ENCODE data around the gene ARHGAP30. TPM values are rescaled to one million over a fixed set of nuclear protein-coding genes. Genes with fewer than 3 reads are reported as not detected.
A peak's percentile ranks its signal among the peaks of the same experiment; 100 is the strongest.
"Not testable (repeated sequence)": the region's sequence is repeated elsewhere in the genome, so short reads cannot be mapped to it uniquely, and the experiment has no call there.

The ARHGAP30 gene
- polyA plus RNA-seq = 5.7 TPM
- long read RNA-seq, donor 1 = 0 reads
- long read RNA-seq, donor 2 = 0 reads
- long read RNA-seq, donor 3 = 0 reads
- long read RNA-seq, donor 4 = 0 reads
- long read RNA-seq, donor 5, full-length matches to known transcripts = 2 of 2 reads
- long read RNA-seq, donor 5, partial matches to known transcripts = 0 of 2 reads
- long read RNA-seq, donor 5, other reads (novel, unspliced or antisense) = 0 of 2 reads
- long read RNA-seq, donor 6, full-length matches to known transcripts = 2 of 41 reads
- long read RNA-seq, donor 6, partial matches to known transcripts = 39 of 41 reads
- long read RNA-seq, donor 6, other reads (novel, unspliced or antisense) = 0 of 41 reads
- long read RNA-seq, donor 7, partial matches to known transcripts = 6 of 6 reads
- long read RNA-seq, donor 7, other reads (novel, unspliced or antisense) = 0 of 6 reads
- long read RNA-seq, donor 8 = 0 reads
- long read RNA-seq, donor 9 = 0 reads
- long read RNA-seq, donor 10 = 0 reads
- long read RNA-seq, donor 11, full-length matches to known transcripts = 1 of 1 reads
- long read RNA-seq, donor 11, partial matches to known transcripts = 0 of 1 reads
- long read RNA-seq, donor 11, other reads (novel, unspliced or antisense) = 0 of 1 reads

DNA sequence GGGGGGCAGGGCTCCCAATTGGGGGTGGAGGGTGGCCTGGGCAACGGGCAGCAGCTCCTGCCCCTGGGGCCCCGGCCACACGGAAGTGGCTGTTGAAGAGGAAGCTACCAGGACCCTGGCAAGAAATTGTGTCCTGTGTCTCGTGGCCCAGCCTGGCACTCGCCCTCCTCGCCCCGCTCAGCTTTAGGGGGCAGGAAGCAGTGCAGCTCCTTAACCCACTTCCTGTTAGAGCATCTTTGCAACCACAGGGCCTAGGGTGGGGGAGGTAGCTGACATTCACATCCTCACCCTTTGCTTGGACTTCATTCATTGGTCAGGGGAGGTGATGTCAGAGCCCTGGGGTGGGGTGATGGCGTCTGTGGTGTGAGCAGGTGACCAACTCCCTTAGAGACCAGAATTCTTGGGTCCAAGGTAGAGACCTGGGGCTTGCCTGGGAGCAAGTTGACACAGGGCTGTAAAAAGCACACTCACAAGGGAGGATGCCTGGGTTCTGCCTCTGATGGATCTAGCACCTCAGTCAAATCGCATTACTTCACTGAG is at the start of gene ARHGAP30:
ARHGAP30 (minus strand) TSS at position 161 of the 540 bp plus-strand sequence. CDS start 267 bp downstream, outside the sequence.
- WGBS (ENCODE audit: insufficient coverage, low lambda C conversion rate) = no CpG with 5 or more reads among the region's 9 CpGs
- Histone ChIP-seq H3K27ac (ENCODE audit: low read length) (no peak within 1 kb of the TSS), H3K4me1 (ENCODE audit: control insufficient read depth, insufficient read depth, low read length) (no peaks in the 10 kb centered on the region), H3K4me3 (ENCODE audit: low read length) (peak within 1 kb of the TSS; percentile 23), H3K27me3 (ENCODE audit: control insufficient read depth, insufficient read depth, low read length) (no peaks in the 10 kb centered on the region), H3K9me3 (ENCODE audit: control insufficient read depth, low read depth, low read length) (no peaks in the 10 kb centered on the region), H3K36me3 (ENCODE audit: control insufficient read depth, insufficient read depth, low read length) (no peaks in the 10 kb centered on the region)
- DNase-seq = peak in 1 of 2 donors; percentile 28

- H3K36me3 ChIP-seq (ENCODE audit: control insufficient read depth, insufficient read depth, low read length) = peaks cover 35% of the 10 kb centered on the region
- H3K4me3 ChIP-seq (ENCODE audit: low read length) = peak within 1 kb of the TSS; percentile 93
- WGBS (ENCODE audit: insufficient coverage, low lambda C conversion rate) = no CpG with 5 or more reads among the region's 58 CpGs
- H3K9me3 ChIP-seq (ENCODE audit: control insufficient read depth, low read depth, low read length) = no peaks in the 10 kb centered on the region
- DNase-seq = peak; percentile 91 to 95
- H3K27ac ChIP-seq (ENCODE audit: low read length) = peak within 1 kb of the TSS; percentile 98
- H3K27me3 ChIP-seq (ENCODE audit: control insufficient read depth, insufficient read depth, low read length) = no peaks in the 10 kb centered on the region
- peaks cover 35% of the 10 kb centered on the region for H3K4me1 ChIP-seq (ENCODE audit: control insufficient read depth, insufficient read depth, low read length)
These were observed 48.3 kb upstream of the ARHGAP30 start, which contains the start of the genes NIT1 and PFDN2 for GRCh38 chr1:161117759-161118581. TSS of gene NIT1 (plus strand) at chr1:161118105. CDS start at chr1:161118177, 72 bp downstream. TSS of gene PFDN2 (minus strand) at chr1:161118037. CDS start at chr1:161118026, 11 bp downstream.

DNA sequence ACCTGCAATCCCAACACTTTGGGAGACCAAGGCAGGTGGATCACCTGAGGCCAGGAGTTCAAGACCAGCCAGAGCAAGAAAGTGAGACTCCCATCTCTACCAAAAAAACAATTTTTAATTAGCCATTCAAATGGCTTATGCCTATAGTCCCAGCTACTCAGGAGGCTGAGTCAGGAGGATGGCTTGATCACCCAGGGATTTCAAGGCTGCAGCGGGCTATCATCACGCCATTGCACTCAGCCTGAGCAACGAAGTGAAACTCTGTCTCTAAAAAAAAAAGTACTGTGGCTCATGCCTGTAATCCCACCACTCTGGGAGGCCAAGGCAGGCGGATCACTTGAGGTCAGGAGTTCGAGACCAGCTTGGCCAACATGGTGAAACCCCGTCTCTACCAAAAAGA is 46.3 kb upstream of the ARHGAP30 start:
- not testable (repeated sequence) for H3K9me3 ChIP-seq (ENCODE audit: control insufficient read depth, low read depth, low read length); H3K4me3 ChIP-seq (ENCODE audit: low read length); H3K27ac ChIP-seq (ENCODE audit: low read length); DNase-seq; H3K27me3 ChIP-seq (ENCODE audit: control insufficient read depth, insufficient read depth, low read length)
- no CpG with 5 or more reads among the region's 6 CpGs for WGBS (ENCODE audit: insufficient coverage, low lambda C conversion rate)
- peaks cover 15% of the 10 kb centered on the region for H3K36me3 ChIP-seq (ENCODE audit: control insufficient read depth, insufficient read depth, low read length)
- H3K4me1 ChIP-seq (ENCODE audit: control insufficient read depth, insufficient read depth, low read length) = peaks cover 28% of the 10 kb centered on the region

- no CpG with 5 or more reads among the region's 12 CpGs for WGBS (ENCODE audit: insufficient coverage, low lambda C conversion rate)
- Histone ChIP-seq H3K4me3 (ENCODE audit: low read length) (no peak overlapping the region), H3K9me3 (ENCODE audit: control insufficient read depth, low read depth, low read length) (no peaks in the 10 kb centered on the region), H3K36me3 (ENCODE audit: control insufficient read depth, insufficient read depth, low read length) (peaks cover 8% of the 10 kb centered on the region), H3K27ac (ENCODE audit: low read length) (no peak overlapping the region), H3K4me1 (ENCODE audit: control insufficient read depth, insufficient read depth, low read length) (peaks cover 20% of the 10 kb centered on the region), H3K27me3 (ENCODE audit: control insufficient read depth, insufficient read depth, low read length) (no peaks in the 10 kb centered on the region)
- no peak for DNase-seq
These were observed 45.5 kb upstream of the ARHGAP30 start for GRCh38 chr1:161115132-161115711.

DNA sequence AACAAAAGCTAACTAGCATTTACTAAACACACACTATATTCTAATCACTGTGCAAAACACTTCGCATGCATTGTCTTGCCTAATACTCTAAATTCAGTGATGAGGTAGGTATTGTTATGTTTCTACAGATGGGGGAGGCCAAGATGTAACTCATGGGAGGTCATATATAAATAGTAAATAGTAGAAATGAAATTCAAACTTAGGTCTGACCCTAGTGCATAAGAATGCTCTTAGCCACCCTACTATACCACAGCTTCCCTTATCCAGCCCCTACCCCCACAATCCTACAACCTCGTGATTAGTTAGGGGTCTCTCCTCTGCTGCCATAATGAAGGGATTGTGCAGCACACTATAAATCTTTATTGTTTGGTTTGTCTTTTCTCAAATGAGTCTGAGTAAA is 44.9 kb upstream of the ARHGAP30 start:
- peaks cover 15% of the 10 kb centered on the region for H3K4me1 ChIP-seq (ENCODE audit: control insufficient read depth, insufficient read depth, low read length)
- no peak overlapping the region for H3K4me3 ChIP-seq (ENCODE audit: low read length)
- no peak overlapping the region for H3K27ac ChIP-seq (ENCODE audit: low read length)
- H3K27me3 ChIP-seq (ENCODE audit: control insufficient read depth, insufficient read depth, low read length) = no peaks in the 10 kb centered on the region
- H3K36me3 ChIP-seq (ENCODE audit: control insufficient read depth, insufficient read depth, low read length) = peaks cover 7% of the 10 kb centered on the region
- no peak for DNase-seq
- WGBS (ENCODE audit: insufficient coverage, low lambda C conversion rate) = no CpG with 5 or more reads among the region's 2 CpGs
- H3K9me3 ChIP-seq (ENCODE audit: control insufficient read depth, low read depth, low read length) = no peaks in the 10 kb centered on the region

GRCh38 chr1:161113915-161114314 is 44.2 kb upstream of the ARHGAP30 start:
- Histone ChIP-seq H3K9me3 (ENCODE audit: control insufficient read depth, low read depth, low read length) (no peaks in the 10 kb centered on the region), H3K27ac (ENCODE audit: low read length) (no peak overlapping the region), H3K36me3 (ENCODE audit: control insufficient read depth, insufficient read depth, low read length) (peaks cover 8% of the 10 kb centered on the region), H3K27me3 (ENCODE audit: control insufficient read depth, insufficient read depth, low read length) (no peaks in the 10 kb centered on the region), H3K4me1 (ENCODE audit: control insufficient read depth, insufficient read depth, low read length) (peaks cover 9% of the 10 kb centered on the region), H3K4me3 (ENCODE audit: low read length) (no peak overlapping the region)
- WGBS (ENCODE audit: insufficient coverage, low lambda C conversion rate) = no CpG with 5 or more reads among the region's 1 CpG
- DNase-seq = no peak

GRCh38 chr1:161111527-161111926 is 41.8 kb upstream of the ARHGAP30 start:
- DNase-seq = no peak
- WGBS (ENCODE audit: insufficient coverage, low lambda C conversion rate) = 100% methylated on average over 1 of the region's 2 CpGs
- H3K36me3 ChIP-seq (ENCODE audit: control insufficient read depth, insufficient read depth, low read length) = peaks cover 8% of the 10 kb centered on the region
- H3K27me3 ChIP-seq (ENCODE audit: control insufficient read depth, insufficient read depth, low read length) = no peaks in the 10 kb centered on the region
- no peak overlapping the region for H3K27ac ChIP-seq (ENCODE audit: low read length)
- H3K9me3 ChIP-seq (ENCODE audit: control insufficient read depth, low read depth, low read length) = no peaks in the 10 kb centered on the region
- no peak overlapping the region for H3K4me3 ChIP-seq (ENCODE audit: low read length)
- H3K4me1 ChIP-seq (ENCODE audit: control insufficient read depth, insufficient read depth, low read length) = peaks cover 1% of the 10 kb centered on the region

- Histone ChIP-seq H3K4me3 (ENCODE audit: low read length) (no peak overlapping the region), H3K36me3 (ENCODE audit: control insufficient read depth, insufficient read depth, low read length) (peaks cover 8% of the 10 kb centered on the region), H3K4me1 (ENCODE audit: control insufficient read depth, insufficient read depth, low read length) (no peaks in the 10 kb centered on the region), H3K27ac (ENCODE audit: low read length) (no peak overlapping the region), H3K9me3 (ENCODE audit: control insufficient read depth, low read depth, low read length) (no peaks in the 10 kb centered on the region), H3K27me3 (ENCODE audit: control insufficient read depth, insufficient read depth, low read length) (no peaks in the 10 kb centered on the region)
- no CpG with 5 or more reads among the region's 3 CpGs for WGBS (ENCODE audit: insufficient coverage, low lambda C conversion rate)
- DNase-seq = no peak
These were observed 41.4 kb upstream of the ARHGAP30 start for GRCh38 chr1:161111117-161111516.

DNA sequence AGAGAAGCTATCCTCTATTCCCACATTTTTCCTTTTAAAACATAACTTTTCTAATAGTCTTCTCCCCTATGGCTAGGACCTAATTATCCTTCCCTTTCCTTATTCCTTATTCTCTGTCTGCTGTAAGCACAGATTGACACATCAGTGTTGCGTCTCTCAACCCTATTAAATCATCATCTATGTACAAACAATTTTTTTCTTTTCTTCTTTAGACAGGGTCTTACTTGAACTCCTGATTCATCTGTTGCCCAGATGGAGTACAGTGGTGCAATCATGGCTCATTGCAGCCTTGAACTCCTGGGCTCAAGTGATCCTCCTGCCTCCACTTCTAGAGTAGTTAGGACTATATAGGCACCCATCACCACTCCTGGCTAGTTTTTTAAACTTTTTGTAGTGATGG is 36.7 kb upstream of the ARHGAP30 start:
- Histone ChIP-seq H3K27me3 (ENCODE audit: control insufficient read depth, insufficient read depth, low read length) (no peaks in the 10 kb centered on the region), H3K4me1 (ENCODE audit: control insufficient read depth, insufficient read depth, low read length) (no peaks in the 10 kb centered on the region), H3K36me3 (ENCODE audit: control insufficient read depth, insufficient read depth, low read length) (peaks cover 13% of the 10 kb centered on the region), H3K27ac (ENCODE audit: low read length) (no peak overlapping the region), H3K4me3 (ENCODE audit: low read length) (no peak overlapping the region), H3K9me3 (ENCODE audit: control insufficient read depth, low read depth, low read length) (no peaks in the 10 kb centered on the region)
- DNase-seq = no peak
- WGBS (ENCODE audit: insufficient coverage, low lambda C conversion rate) = no CpG with 5 or more reads among the region's 1 CpG

All from large intestine (tissue), 12 donors.